DOHH2 (cell line): ENCODE data around the gene SHANK3.

Experiments
- EZH2phosphoT487 ChIP-seq: fragments of 200-600 bp; sonication (generic); IDR thresholded peaks from 2 replicates; pipeline ENCODE4 v1.6.1; 2017; ENCODE audit warnings: borderline replicate concordance, mild to moderate bottlenecking, antibody characterized with exemption, low read length, moderate library complexity, mixed read lengths
- TF ChIP-seq, protein P1 (sequence below): fragments of 200-600 bp; sonication (generic); IDR thresholded peaks from one replicate; pipeline ENCODE4 v1.5.1; 2014; ENCODE audit warnings: antibody characterized with exemption, mild to moderate bottlenecking, low read depth, low read length; ENCODE audit not compliant: poor library complexity, severe bottlenecking

DNA sequence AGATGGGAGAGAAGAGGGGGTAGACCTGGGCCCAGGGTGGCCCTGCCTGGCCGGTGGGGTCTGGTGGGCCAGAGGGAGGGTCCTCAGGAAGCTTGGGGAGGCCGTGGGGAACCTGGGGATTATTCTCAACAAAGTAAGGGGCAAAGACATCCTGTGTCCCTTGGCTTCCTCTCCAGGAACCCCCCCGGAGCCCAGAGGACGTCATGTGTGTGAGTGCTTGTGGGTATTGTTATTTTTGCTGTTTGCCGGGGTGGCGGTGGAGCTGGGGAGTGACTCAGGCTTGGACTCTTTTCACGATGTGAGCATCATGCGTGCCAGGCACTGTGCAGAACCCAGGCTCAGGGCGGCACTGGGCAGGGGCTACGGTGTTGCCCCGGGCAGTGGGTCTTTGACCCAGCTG, 982 bp upstream of the SHANK3 start:
- TF ChIP-seq, protein P1, sequence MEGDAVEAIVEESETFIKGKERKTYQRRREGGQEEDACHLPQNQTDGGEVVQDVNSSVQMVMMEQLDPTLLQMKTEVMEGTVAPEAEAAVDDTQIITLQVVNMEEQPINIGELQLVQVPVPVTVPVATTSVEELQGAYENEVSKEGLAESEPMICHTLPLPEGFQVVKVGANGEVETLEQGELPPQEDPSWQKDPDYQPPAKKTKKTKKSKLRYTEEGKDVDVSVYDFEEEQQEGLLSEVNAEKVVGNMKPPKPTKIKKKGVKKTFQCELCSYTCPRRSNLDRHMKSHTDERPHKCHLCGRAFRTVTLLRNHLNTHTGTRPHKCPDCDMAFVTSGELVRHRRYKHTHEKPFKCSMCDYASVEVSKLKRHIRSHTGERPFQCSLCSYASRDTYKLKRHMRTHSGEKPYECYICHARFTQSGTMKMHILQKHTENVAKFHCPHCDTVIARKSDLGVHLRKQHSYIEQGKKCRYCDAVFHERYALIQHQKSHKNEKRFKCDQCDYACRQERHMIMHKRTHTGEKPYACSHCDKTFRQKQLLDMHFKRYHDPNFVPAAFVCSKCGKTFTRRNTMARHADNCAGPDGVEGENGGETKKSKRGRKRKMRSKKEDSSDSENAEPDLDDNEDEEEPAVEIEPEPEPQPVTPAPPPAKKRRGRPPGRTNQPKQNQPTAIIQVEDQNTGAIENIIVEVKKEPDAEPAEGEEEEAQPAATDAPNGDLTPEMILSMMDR, result no peak
- no peak for TF ChIP-seq EZH2phosphoT487
